Vagina (tissue), 2 donors: ENCODE data around the gene ZGPAT. TPM values are rescaled to one million over a fixed set of nuclear protein-coding genes. Genes with fewer than 3 reads are reported as not detected.

Source experiments
- DNase-seq, 2 donors: peaks; one replicate each; pipeline ENCODE4 v3.0.0-alpha.2; 2017; ENCODE audit errors: extremely low spot score in 2 of 2
- H3K27ac ChIP-seq: fragments of 200-600 bp; sonication (generic); one replicate; pipeline ENCODE4 v1.5.1; 2019
- H3K27me3 ChIP-seq: fragments of 200-600 bp; sonication (generic); one replicate; pipeline ENCODE4 v1.5.1; 2019
- H3K36me3 ChIP-seq, 2 donors: fragments of 200-600 bp; sonication (generic); one replicate each; pipeline ENCODE4 v1.5.1; 2017 to 2019
- H3K4me1 ChIP-seq: fragments of 200-600 bp; sonication (generic); one replicate; pipeline ENCODE4 v1.5.1; 2019
- H3K4me3 ChIP-seq, 2 donors: fragments of 200-600 bp; sonication (generic); 1 replicate in 1 of 2; 2 replicates in 1 of 2; pipeline ENCODE4 v1.5.1; 2016 to 2019
- H3K9me3 ChIP-seq: fragments of 200-600 bp; sonication (generic); one replicate; pipeline ENCODE4 v1.5.1; 2019
- CTCF ChIP-seq, 3 experiments: fragments of 450-650 bp in 2 of 3; fragments of 200-600 bp in 1 of 3; sonication (generic) in 1 of 3; IDR thresholded peaks; one replicate each; pipeline ENCODE4 v1.5.1; 2017 to 2019; ENCODE audit warnings: antibody characterized with exemption in 3 of 3, mild to moderate bottlenecking in 2 of 3, moderate library complexity in 2 of 3
- POLR2A ChIP-seq, 2 donors: fragments of 450-650 bp; IDR thresholded peaks; one replicate each; pipeline ENCODE4 v1.6.1; 2017; ENCODE audit warnings: antibody characterized with exemption in 2 of 2, mild to moderate bottlenecking in 2 of 2, moderate library complexity in 2 of 2
- POLR2AphosphoS5 ChIP-seq, 2 donors: sonication (generic); formaldehyde crosslinking; IDR thresholded peaks; one replicate each; pipeline ENCODE4 v1.9.0; 2017; ENCODE audit warnings: antibody characterized with exemption in 2 of 2, mild to moderate bottlenecking in 2 of 2, low read depth in 1 of 2; ENCODE audit not compliant: insufficient read depth in 1 of 2
- intact Hi-C: fragments of 100-400 bp; cut with DNase I; formaldehyde crosslinking; loops from one replicate; pipeline ENCODE4 v1.15.1; 2023
- total RNA-seq: library from RNA; depleted of rRNA; stranded (reverse); fragments of >200 nt; gene quantifications from one replicate; pipeline ENCODE4 v1.2.3, GENCODE V29; 2016

The ZGPAT gene
- total RNA-seq, 1 donor from 2014 or later: 30.4 TPM

GRCh38 chr20:63758152-63758551 is 50.3 kb downstream of the ZGPAT start:
- Histone ChIP-seq H3K27ac (no peak overlapping the region), H3K4me3 (no peak overlapping the region), H3K4me1 (no peaks in the 10 kb centered on the region), H3K9me3 (no peaks in the 10 kb centered on the region), H3K36me3 (no peaks in the 10 kb centered on the region), H3K27me3 (no peaks in the 10 kb centered on the region)
- DNase-seq: no peak
- intact Hi-C loops: no loop called here
- TF ChIP-seq CTCF (IDR thresholded peaks at IDR 0.05) (no peak), POLR2AphosphoS5 (IDR thresholded peaks at IDR 0.05; ENCODE audit: insufficient read depth in 1 of 2, low read depth in 1 of 2) (no peak), POLR2A (IDR thresholded peaks at IDR 0.05) (no peak)

DNA sequence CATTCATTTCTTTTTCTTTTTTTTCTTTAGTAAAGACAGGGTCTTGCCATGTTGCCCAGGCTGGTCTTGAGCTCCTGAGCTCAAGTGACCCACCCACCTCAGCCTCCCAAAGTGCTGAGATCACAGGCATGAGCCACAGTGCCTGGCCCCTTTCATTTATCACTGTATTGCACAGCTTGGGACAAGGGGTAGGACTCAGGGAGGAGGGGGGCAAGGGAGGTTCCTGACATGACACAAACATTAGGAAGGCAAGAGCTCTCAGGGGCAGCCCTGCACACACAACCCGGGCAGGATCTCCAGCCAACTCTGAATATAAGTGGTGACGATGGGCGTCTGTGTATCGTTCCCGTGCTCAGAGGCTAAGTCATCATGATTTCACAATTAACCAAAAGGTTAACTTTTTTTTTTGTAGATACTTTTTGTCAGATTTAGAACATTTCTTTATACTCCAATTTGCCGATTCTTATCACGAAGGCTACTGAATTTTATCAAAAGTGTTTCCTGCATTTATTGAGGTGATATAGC is 51.6 kb downstream of the ZGPAT start:
- Histone ChIP-seq H3K27ac (no peak overlapping the region), H3K36me3 (no peaks in the 10 kb centered on the region), H3K4me3 (no peak overlapping the region), H3K4me1 (no peaks in the 10 kb centered on the region), H3K27me3 (no peaks in the 10 kb centered on the region), H3K9me3 (no peaks in the 10 kb centered on the region)
- no peak for TF ChIP-seq POLR2A (IDR thresholded peaks at IDR 0.05)
- TF ChIP-seq POLR2AphosphoS5 (IDR thresholded peaks at IDR 0.05; ENCODE audit: insufficient read depth in 1 of 2, low read depth in 1 of 2): no peak
- TF ChIP-seq CTCF (IDR thresholded peaks at IDR 0.05): no peak
- DNase-seq: no peak
- intact Hi-C loops: no loop called here

- Histone ChIP-seq H3K27ac (no peak overlapping the region), H3K9me3 (no peaks in the 10 kb centered on the region), H3K27me3 (no peaks in the 10 kb centered on the region), H3K4me3 (no peak overlapping the region), H3K36me3 (no peaks in the 10 kb centered on the region), H3K4me1 (no peaks in the 10 kb centered on the region)
- intact Hi-C loops: no loop called here
- DNase-seq: no peak
- TF ChIP-seq POLR2A (IDR thresholded peaks at IDR 0.05) (no peak), CTCF (IDR thresholded peaks at IDR 0.05) (no peak), POLR2AphosphoS5 (IDR thresholded peaks at IDR 0.05; ENCODE audit: insufficient read depth in 1 of 2, low read depth in 1 of 2) (no peak)
These were observed 57.4 kb downstream of the ZGPAT start for GRCh38 chr20:63765082-63765873.

- Histone ChIP-seq H3K4me3 (no peak overlapping the region), H3K36me3 (no peaks in the 10 kb centered on the region), H3K9me3 (no peaks in the 10 kb centered on the region), H3K4me1 (no peaks in the 10 kb centered on the region), H3K27ac (no peak overlapping the region), H3K27me3 (no peaks in the 10 kb centered on the region)
- no peak for DNase-seq
- TF ChIP-seq POLR2A (IDR thresholded peaks at IDR 0.05): no peak
- no peak for TF ChIP-seq CTCF (IDR thresholded peaks at IDR 0.05)
- no peak for TF ChIP-seq POLR2AphosphoS5 (IDR thresholded peaks at IDR 0.05; ENCODE audit: insufficient read depth in 1 of 2, low read depth in 1 of 2)
- intact Hi-C loops: no loop called here
These were observed 58.1 kb downstream of the ZGPAT start for GRCh38 chr20:63765902-63766301.
